Neural cell (in vitro differentiated cells): ENCODE measurements around the gene FAM83G. TPM values are rescaled to one million over a fixed set of nuclear protein-coding genes. Genes with fewer than 3 reads are reported as not detected.

ENCODE experiments used
- H2AFZ ChIP-seq: fragments of 200-600, 300-800 bp; sonication (generic), shearing (Covaris generic); 2 replicates; pipeline ENCODE4 v1.6.0; 2014; ENCODE audit warnings: low read depth, mild to moderate bottlenecking, antibody characterized with exemption, low read length, moderate library complexity
- H3F3A ChIP-seq: fragments of 200-600 bp; shearing (Covaris generic); 2 replicates; pipeline ENCODE4 v1.6.1; 2016; ENCODE audit warnings: mild to moderate bottlenecking, moderate library complexity, mixed read lengths, antibody characterized with exemption, low read length; ENCODE audit not compliant: insufficient read depth, poor library complexity, severe bottlenecking
- H3K27ac ChIP-seq: fragments of 200-600, 300-800 bp; sonication (generic), shearing (Covaris generic); 2 replicates; pipeline ENCODE4 v1.5.1; 2014; ENCODE audit warnings: mild to moderate bottlenecking, low read length, moderate library complexity
- H3K27me3 ChIP-seq: fragments of 300-800, 200-600 bp; sonication (generic), shearing (Covaris generic); 2 replicates; pipeline ENCODE4 v1.6.0; 2014; ENCODE audit warnings: mild to moderate bottlenecking, low read depth, low read length, moderate library complexity; ENCODE audit not compliant: insufficient read depth
- H3K36me3 ChIP-seq: fragments of 300-800, 200-600 bp; sonication (generic), shearing (Covaris generic); 2 replicates; pipeline ENCODE4 v1.5.1; 2014; ENCODE audit warnings: mild to moderate bottlenecking, antibody characterized with exemption, low read length, moderate library complexity; ENCODE audit not compliant: insufficient read depth
- H3K4me2 ChIP-seq: fragments of 300-800, 200-600 bp; sonication (generic), shearing (Covaris generic); 2 replicates; pipeline ENCODE4 v1.6.0; 2014; ENCODE audit warnings: mild to moderate bottlenecking, low read length
- H3K4me3 ChIP-seq: fragments of 300-800, 200-600 bp; sonication (generic), shearing (Covaris generic); 2 replicates; pipeline ENCODE4 v1.5.1; 2014; ENCODE audit warnings: mild to moderate bottlenecking, low read length, moderate library complexity
- H3K79me2 ChIP-seq: fragments of 200-600 bp; shearing (Covaris generic); replicated peaks from 2 replicates; pipeline ENCODE4 v1.6.0; 2014; ENCODE audit warnings: mild to moderate bottlenecking, low read length, moderate library complexity; ENCODE audit not compliant: insufficient read depth
- H3K9ac ChIP-seq: fragments of 300-800, 200-600 bp; sonication (generic), shearing (Covaris generic); 2 replicates; pipeline ENCODE4 v1.6.1; 2016; ENCODE audit warnings: mild to moderate bottlenecking, low read length, mixed read lengths
- H3K9me2 ChIP-seq: fragments of 200-600 bp; shearing (Covaris generic); 2 replicates; pipeline ENCODE4 v1.6.1; 2016; ENCODE audit warnings: mild to moderate bottlenecking, low read length, mixed read lengths; ENCODE audit not compliant: insufficient read depth
- H3K9me3 ChIP-seq: fragments of 200-600, 300-800 bp; sonication (generic), shearing (Covaris generic); 2 replicates; pipeline ENCODE4 v1.6.1; 2016; ENCODE audit warnings: mild to moderate bottlenecking, mixed run types, low read length, moderate library complexity, mixed read lengths
- H4K20me1 ChIP-seq: fragments of 200-600 bp; shearing (Covaris generic); 2 replicates; pipeline ENCODE4 v1.6.1; 2016; ENCODE audit warnings: mild to moderate bottlenecking, mixed run types; ENCODE audit not compliant: insufficient read depth
- EP300 ChIP-seq: fragments of 450-650 bp; conservative IDR thresholded peaks from 2 replicates; pipeline ENCODE4 v1.6.1; 2014; ENCODE audit warnings: antibody characterized with exemption, mild to moderate bottlenecking, moderate library complexity; ENCODE audit not compliant: poor library complexity, severe bottlenecking
- EZH2 ChIP-seq: fragments of 200-600, 300-800 bp; shearing (Covaris generic), sonication (generic); IDR thresholded peaks from 2 replicates; pipeline ENCODE4 v1.6.1; 2014; ENCODE audit warnings: antibody characterized with exemption, low read length, borderline replicate concordance, mild to moderate bottlenecking; ENCODE audit not compliant: insufficient read depth, poor library complexity, severe bottlenecking
- MXI1 ChIP-seq: fragments of 450-650 bp; conservative IDR thresholded peaks from 2 replicates; pipeline ENCODE4 v1.6.1; 2014; ENCODE audit warnings: antibody characterized with exemption, mild to moderate bottlenecking; ENCODE audit not compliant: poor library complexity, severe bottlenecking
- POLR2AphosphoS5 ChIP-seq: IDR thresholded peaks from 2 replicates; pipeline ENCODE4 v1.6.1; 2012
- RAD21 ChIP-seq: fragments of 450-650 bp; conservative IDR thresholded peaks from 2 replicates; pipeline ENCODE4 v1.6.1; 2014; ENCODE audit warnings: antibody characterized with exemption, mild to moderate bottlenecking, moderate library complexity
- SMC3 ChIP-seq: fragments of 450-650 bp; conservative IDR thresholded peaks from 2 replicates; pipeline ENCODE4 v1.6.1; 2014; ENCODE audit warnings: antibody characterized with exemption, mild to moderate bottlenecking, moderate library complexity; ENCODE audit not compliant: poor library complexity
- TAF1 ChIP-seq: IDR thresholded peaks from 2 replicates; pipeline ENCODE4 v1.6.1; 2012; ENCODE audit warnings: low read depth
- polyA plus RNA-seq: library from polyadenylated mRNA; depleted of rRNA; stranded (reverse); fragments of >200 nt; gene quantifications from 2 replicates; pipeline ENCODE4 v1.2.3, GENCODE V29; 2014
- TF ChIP-seq, protein P1 (sequence below): IDR thresholded peaks from 2 replicates; pipeline ENCODE4 v1.6.1; 2012; ENCODE audit warnings: borderline replicate concordance
- TF ChIP-seq, protein P2 (sequence below): fragments of 450-650 bp; IDR thresholded peaks from 2 replicates; pipeline ENCODE4 v1.5.1; 2014; ENCODE audit warnings: antibody characterized with exemption, mild to moderate bottlenecking, moderate library complexity; ENCODE audit not compliant: poor library complexity, severe bottlenecking

FAM83G gene
- polyA plus RNA-seq, 1 donor from 2014 or later, result not detected

DNA sequence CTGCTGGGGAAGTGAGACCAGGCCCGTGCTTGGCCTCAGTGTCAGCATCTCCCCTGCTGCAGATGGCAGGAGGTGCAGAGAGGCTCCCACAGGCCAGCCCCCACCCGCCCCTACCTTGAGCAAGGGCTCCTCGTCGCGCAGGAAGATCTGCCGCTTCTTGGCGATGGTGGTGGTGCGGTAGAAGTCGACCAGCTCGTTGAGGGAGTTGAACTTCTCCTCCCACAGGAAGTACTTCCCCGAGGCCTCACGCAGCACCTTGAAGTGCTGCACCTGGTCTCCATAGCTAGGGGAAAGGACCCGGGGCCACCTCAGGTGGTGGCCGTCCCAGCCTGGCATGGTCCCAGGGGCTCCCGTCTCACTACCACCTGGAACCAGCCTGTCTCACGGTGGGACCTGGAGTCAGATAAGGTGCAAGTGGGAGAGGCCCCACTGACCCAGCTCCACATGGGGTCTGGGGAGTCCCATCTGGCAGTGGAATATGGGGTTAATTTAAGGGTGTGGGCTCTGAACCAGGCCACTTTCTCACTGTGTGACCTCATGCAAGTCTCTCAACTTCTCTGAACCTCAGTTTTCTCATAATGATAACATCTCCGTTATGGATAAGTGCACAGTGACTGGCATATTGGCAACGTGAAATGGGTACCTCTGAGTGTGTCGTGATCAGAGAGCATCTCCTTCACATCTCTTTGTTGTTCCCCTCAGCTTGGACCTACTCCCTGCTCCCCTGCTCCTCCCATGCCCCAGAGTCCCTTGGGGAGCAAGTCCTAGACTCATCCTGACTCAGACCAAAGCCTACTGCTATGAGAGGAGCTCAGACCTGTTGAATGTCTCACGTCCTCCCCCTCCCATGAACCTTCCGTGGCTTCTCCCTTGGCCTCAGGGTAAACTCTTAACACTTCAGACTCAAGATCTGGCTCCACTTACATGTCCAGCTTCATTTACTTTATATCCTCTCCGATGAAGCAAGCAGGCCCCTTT is 19.8 kb upstream of the FAM83G start:
- H2AFZ ChIP-seq, result no peak overlapping the region

DNA sequence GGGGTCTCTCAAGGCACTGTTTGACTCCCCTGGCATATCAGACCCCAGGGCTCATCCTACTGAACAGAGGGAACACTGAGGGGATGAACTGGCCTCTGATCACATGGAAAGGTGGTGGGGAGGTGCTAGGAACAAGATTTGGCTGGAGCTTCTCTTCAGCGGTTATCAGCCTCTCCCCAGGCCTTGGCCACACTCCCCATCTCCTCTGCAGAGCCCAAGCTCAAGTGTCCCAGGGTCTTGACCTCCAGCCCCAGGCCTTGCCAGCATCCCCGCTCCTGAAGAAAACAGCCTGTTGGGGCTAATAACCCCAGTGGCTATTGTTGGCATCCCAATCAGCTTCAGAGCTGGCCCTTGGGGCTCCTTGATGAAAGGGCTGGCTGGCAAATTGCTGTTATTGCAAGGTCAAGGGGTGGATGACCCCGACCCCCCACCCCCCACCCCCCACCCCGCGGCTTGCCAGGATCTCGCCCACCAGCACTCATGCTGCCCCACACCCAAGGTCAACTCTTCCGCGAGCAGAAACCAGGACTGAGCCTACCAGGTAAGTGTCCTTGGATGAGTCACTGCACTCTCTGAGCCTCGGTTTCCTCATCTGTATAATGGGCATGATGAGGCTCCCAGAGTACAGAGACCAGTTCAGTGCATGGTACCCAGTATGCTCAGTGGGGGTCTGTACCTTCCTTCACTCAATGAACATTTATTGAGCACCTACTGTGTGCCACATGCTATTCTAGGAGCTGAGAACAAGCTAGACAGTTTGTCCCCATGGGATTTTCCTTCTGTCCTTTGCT is 18.8 kb upstream of the FAM83G start:
- H3K27ac ChIP-seq, result no peak overlapping the region
- H3K27me3 ChIP-seq, result no peaks in the 10 kb centered on the region
- H3K9me3 ChIP-seq, result no peaks in the 10 kb centered on the region
- no peak overlapping the region for H3K9ac ChIP-seq
- H3K79me2 ChIP-seq, result no peaks in the 10 kb centered on the region
- no peaks in the 10 kb centered on the region for H3K36me3 ChIP-seq
- H3K4me3 ChIP-seq, result no peak overlapping the region
- no peak overlapping the region for H3K4me2 ChIP-seq
- H3K9me2 ChIP-seq, result no peaks in the 10 kb centered on the region
- H4K20me1 ChIP-seq, result no peaks in the 10 kb centered on the region
- H3F3A ChIP-seq, result no peaks in the 10 kb centered on the region
- H2AFZ ChIP-seq, result no peak overlapping the region
- TF ChIP-seq SMC3 (no peak), POLR2AphosphoS5 (no peak), MXI1 (no peak), EZH2 (no peak), RAD21 (no peak)
- TF ChIP-seq, protein P1, sequence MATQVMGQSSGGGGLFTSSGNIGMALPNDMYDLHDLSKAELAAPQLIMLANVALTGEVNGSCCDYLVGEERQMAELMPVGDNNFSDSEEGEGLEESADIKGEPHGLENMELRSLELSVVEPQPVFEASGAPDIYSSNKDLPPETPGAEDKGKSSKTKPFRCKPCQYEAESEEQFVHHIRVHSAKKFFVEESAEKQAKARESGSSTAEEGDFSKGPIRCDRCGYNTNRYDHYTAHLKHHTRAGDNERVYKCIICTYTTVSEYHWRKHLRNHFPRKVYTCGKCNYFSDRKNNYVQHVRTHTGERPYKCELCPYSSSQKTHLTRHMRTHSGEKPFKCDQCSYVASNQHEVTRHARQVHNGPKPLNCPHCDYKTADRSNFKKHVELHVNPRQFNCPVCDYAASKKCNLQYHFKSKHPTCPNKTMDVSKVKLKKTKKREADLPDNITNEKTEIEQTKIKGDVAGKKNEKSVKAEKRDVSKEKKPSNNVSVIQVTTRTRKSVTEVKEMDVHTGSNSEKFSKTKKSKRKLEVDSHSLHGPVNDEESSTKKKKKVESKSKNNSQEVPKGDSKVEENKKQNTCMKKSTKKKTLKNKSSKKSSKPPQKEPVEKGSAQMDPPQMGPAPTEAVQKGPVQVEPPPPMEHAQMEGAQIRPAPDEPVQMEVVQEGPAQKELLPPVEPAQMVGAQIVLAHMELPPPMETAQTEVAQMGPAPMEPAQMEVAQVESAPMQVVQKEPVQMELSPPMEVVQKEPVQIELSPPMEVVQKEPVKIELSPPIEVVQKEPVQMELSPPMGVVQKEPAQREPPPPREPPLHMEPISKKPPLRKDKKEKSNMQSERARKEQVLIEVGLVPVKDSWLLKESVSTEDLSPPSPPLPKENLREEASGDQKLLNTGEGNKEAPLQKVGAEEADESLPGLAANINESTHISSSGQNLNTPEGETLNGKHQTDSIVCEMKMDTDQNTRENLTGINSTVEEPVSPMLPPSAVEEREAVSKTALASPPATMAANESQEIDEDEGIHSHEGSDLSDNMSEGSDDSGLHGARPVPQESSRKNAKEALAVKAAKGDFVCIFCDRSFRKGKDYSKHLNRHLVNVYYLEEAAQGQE, result no peak
- TF ChIP-seq, protein P2, sequence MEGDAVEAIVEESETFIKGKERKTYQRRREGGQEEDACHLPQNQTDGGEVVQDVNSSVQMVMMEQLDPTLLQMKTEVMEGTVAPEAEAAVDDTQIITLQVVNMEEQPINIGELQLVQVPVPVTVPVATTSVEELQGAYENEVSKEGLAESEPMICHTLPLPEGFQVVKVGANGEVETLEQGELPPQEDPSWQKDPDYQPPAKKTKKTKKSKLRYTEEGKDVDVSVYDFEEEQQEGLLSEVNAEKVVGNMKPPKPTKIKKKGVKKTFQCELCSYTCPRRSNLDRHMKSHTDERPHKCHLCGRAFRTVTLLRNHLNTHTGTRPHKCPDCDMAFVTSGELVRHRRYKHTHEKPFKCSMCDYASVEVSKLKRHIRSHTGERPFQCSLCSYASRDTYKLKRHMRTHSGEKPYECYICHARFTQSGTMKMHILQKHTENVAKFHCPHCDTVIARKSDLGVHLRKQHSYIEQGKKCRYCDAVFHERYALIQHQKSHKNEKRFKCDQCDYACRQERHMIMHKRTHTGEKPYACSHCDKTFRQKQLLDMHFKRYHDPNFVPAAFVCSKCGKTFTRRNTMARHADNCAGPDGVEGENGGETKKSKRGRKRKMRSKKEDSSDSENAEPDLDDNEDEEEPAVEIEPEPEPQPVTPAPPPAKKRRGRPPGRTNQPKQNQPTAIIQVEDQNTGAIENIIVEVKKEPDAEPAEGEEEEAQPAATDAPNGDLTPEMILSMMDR, result no peak

More for the DNA sequence above, 19.8 kb upstream of the FAM83G start:
- Histone ChIP-seq H3F3A (no peaks in the 10 kb centered on the region), H4K20me1 (no peaks in the 10 kb centered on the region), H3K27me3 (no peaks in the 10 kb centered on the region), H3K9ac (no peak overlapping the region), H3K27ac (no peak overlapping the region), H3K79me2 (no peaks in the 10 kb centered on the region), H3K9me3 (no peaks in the 10 kb centered on the region), H3K36me3 (no peaks in the 10 kb centered on the region), H3K4me2 (no peak overlapping the region), H3K4me3 (no peak overlapping the region), H3K9me2 (no peaks in the 10 kb centered on the region)
- TF ChIP-seq EP300 (no peak), TAF1 (no peak), RAD21 (no peak), EZH2 (no peak)
- TF ChIP-seq, protein P1, result no peak
- TF ChIP-seq, protein P2, result no peak
